Measurements from ENCODE around the gene DPF3. TPM values are rescaled to one million over a fixed set of nuclear protein-coding genes. Genes with fewer than 3 reads are reported as not detected.

Gene DPF3
- polyA plus RNA-seq, 2 of the 4 experiments (the other 2 are of a cell fraction), result 0.05 to 0.09 TPM

GRCh38 chr14:72850360-72850759 lies 43.5 kb downstream of the DPF3 start (continued):
- TF ChIP-seq RAD21 (conservative IDR thresholded peaks at IDR 0.05 in 1 of 2, IDR thresholded peaks at IDR 0.05 in 1 of 2) (no peak), RCOR1 (IDR thresholded peaks at IDR 0.05; ENCODE audit: low read depth, low read length) (no peak), ZFP36 (IDR thresholded peaks at IDR 0.05; ENCODE audit: borderline replicate concordance, partially characterized antibody) (no peak), MAX (IDR thresholded peaks at IDR 0.05) (no peak), EHF (CRISPR knock-in tag; IDR thresholded peaks at IDR 0.05) (no peak)

- DNase-seq (ENCODE audit: low read depth in 1 of 2, low spot score in 1 of 2) (no peak), ATAC-seq (no peak), FAIRE-seq (no peak)
- TF ChIP-seq EHF (CRISPR knock-in tag; IDR thresholded peaks at IDR 0.05) (no peak), EP300 (IDR thresholded peaks at IDR 0.05) (no peak)
- ChIA-PET CTCF (interaction anchor here (3.2 kb wide), 1 partner anchor 9 kb away, joined by 10 read pairs; no protein-coding TSS in a partner anchor), POLR2A (no interaction called here)
- no peak overlapping the region for H3K4me2 ChIP-seq
- no peak overlapping the region for H3K27ac ChIP-seq
- H3K4me1 ChIP-seq, result no peaks in the 10 kb centered on the region
- WGBS (ENCODE audit: missing lambda C conversion rate), result 46% methylated on average over 12 of the region's 12 CpGs
- H3K4me3 ChIP-seq, result no peak overlapping the region
- H3K9me3 ChIP-seq, result no peaks in the 10 kb centered on the region
Measured at GRCh38 chr14:72849222-72849621, 44.7 kb downstream of the DPF3 start.

DNA sequence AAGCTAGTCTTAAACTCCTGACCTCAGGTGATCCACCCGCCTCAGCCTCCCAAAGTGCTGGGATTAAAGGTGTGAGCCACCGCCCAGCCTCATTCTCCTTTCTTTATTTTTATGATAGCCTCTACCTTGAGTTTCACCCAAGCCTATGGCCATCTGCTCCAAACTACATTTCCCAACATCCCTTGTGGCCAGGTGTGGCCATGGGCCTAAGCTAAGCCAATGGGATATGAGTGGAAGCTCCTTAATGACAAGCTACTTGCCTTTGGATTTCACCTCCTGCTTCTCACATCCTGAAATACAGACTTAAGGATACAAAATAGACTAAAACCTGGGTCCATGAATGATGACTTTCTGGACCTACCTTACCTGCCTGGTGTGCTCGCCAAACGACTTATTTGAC lies 46.2 kb downstream of the DPF3 start:
- Histone ChIP-seq H3K27ac (no peak overlapping the region), H3K4me2 (no peak overlapping the region), H3K4me1 (no peaks in the 10 kb centered on the region), H3K4me3 (no peak overlapping the region), H3K9me3 (no peaks in the 10 kb centered on the region)
- DNase-seq (ENCODE audit: low read depth in 1 of 2, low spot score in 1 of 2) (peak in 1 of 2 experiments; percentile 7), FAIRE-seq (no peak), ATAC-seq (no peak)
- CTCF ChIA-PET, result interaction anchor here (0.5 to 3.2 kb wide), 6 partner anchors 8 to 633 kb away, joined by 3 to 10 read pairs (median 4); no protein-coding TSS in a partner anchor
- TF ChIP-seq, protein P1, sequence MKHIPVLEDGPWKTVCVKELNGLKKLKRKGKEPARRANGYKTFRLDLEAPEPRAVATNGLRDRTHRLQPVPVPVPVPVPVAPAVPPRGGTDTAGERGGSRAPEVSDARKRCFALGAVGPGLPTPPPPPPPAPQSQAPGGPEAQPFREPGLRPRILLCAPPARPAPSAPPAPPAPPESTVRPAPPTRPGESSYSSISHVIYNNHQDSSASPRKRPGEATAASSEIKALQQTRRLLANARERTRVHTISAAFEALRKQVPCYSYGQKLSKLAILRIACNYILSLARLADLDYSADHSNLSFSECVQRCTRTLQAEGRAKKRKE (CRISPR knock-in tag; IDR thresholded peaks at IDR 0.05; ENCODE audit: low read depth), result no peak
- no peak for TF ChIP-seq NR3C1 (IDR thresholded peaks at IDR 0.05)
- TF ChIP-seq FOSL2 (IDR thresholded peaks at IDR 0.05), result no peak
- TF ChIP-seq FOSL2 (CRISPR knock-in tag; IDR thresholded peaks at IDR 0.05), result no peak
- TF ChIP-seq POLR2A (IDR thresholded peaks at IDR 0.05; ENCODE audit: low read length), result no peak
- TF ChIP-seq SREBF2 (IDR thresholded peaks at IDR 0.05), result no peak
- TF ChIP-seq, protein P2, sequence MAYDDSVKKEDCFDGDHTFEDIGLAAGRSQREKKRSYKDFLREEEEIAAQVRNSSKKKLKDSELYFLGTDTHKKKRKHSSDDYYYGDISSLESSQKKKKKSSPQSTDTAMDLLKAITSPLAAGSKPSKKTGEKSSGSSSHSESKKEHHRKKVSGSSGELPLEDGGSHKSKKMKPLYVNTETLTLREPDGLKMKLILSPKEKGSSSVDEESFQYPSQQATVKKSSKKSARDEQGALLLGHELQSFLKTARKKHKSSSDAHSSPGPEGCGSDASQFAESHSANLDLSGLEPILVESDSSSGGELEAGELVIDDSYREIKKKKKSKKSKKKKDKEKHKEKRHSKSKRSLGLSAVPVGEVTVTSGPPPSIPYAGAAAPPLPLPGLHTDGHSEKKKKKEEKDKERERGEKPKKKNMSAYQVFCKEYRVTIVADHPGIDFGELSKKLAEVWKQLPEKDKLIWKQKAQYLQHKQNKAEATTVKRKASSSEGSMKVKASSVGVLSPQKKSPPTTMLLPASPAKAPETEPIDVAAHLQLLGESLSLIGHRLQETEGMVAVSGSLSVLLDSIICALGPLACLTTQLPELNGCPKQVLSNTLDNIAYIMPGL (CRISPR knock-in tag; IDR thresholded peaks at IDR 0.05; ENCODE audit: borderline replicate concordance), result no peak
- whole genome bisulfite sequencing (ENCODE audit: missing lambda C conversion rate), result 77% methylated on average over 4 of the region's 4 CpGs
- POLR2A ChIA-PET, result no interaction called here

DNA sequence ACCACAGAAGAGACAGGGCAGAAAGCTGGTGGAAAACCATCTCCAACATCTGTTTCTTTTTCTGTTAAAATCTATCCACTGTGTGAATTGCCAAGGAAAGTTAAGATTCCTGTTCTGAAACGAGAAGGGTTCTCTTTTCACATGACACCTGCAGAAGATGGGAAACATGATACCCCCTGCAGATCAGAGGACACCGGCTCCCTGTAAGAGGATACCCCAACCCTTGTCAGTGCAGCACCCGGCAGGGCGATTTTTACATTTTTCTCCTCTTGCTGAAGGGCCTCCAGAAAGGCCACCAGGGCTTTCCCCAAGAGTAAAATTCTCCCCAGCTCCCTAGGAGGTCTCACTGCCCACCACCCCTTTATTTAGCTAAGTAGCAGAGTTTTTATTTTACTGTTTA lies 48.2 kb downstream of the DPF3 start:
- Histone ChIP-seq H3K4me1 (no peaks in the 10 kb centered on the region), H3K27ac (no peak overlapping the region), H3K9me3 (no peaks in the 10 kb centered on the region), H3K4me3 (no peak overlapping the region), H3K4me2 (no peak overlapping the region)
- ChIA-PET POLR2A (no interaction called here), CTCF (interaction anchor here (0.9 to 1.2 kb wide), 3 partner anchors 10 to 328 kb away, joined by 3 read pairs; no protein-coding TSS in a partner anchor)
- FAIRE-seq (no peak), ATAC-seq (no peak), DNase-seq (ENCODE audit: low read depth in 1 of 2, low spot score in 1 of 2) (no peak)
- TF ChIP-seq, protein P2 (CRISPR knock-in tag; IDR thresholded peaks at IDR 0.05; ENCODE audit: borderline replicate concordance), result no peak
- TF ChIP-seq, protein P3, sequence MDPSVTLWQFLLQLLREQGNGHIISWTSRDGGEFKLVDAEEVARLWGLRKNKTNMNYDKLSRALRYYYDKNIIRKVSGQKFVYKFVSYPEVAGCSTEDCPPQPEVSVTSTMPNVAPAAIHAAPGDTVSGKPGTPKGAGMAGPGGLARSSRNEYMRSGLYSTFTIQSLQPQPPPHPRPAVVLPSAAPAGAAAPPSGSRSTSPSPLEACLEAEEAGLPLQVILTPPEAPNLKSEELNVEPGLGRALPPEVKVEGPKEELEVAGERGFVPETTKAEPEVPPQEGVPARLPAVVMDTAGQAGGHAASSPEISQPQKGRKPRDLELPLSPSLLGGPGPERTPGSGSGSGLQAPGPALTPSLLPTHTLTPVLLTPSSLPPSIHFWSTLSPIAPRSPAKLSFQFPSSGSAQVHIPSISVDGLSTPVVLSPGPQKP (IDR thresholded peaks at IDR 0.05; ENCODE audit: low read depth, low read length), result no peak
- no peak for TF ChIP-seq EP300 (IDR thresholded peaks at IDR 0.05)
- no peak for TF ChIP-seq MYC (IDR thresholded peaks at IDR 0.05; ENCODE audit: borderline replicate concordance, low read length)
- no peak for TF ChIP-seq CHD4 (IDR thresholded peaks at IDR 0.05; ENCODE audit: borderline replicate concordance)
- no peak for TF ChIP-seq SREBF2 (IDR thresholded peaks at IDR 0.05)
- no peak for TF ChIP-seq CHD2 (IDR thresholded peaks at IDR 0.05; ENCODE audit: low read length, partially characterized antibody)
- no peak for TF ChIP-seq POLR2A (IDR thresholded peaks at IDR 0.05; ENCODE audit: low read length)
- no peak for TF ChIP-seq MAZ (IDR thresholded peaks at IDR 0.05; ENCODE audit: borderline replicate concordance, low read depth, low read length)
- TF ChIP-seq POLR2AphosphoS2 (conservative IDR thresholded peaks at IDR 0.05; ENCODE audit: low read length), result no peak
- TF ChIP-seq ZSCAN20 (CRISPR knock-in tag; IDR thresholded peaks at IDR 0.05), result no peak
- TF ChIP-seq ZFP36 (IDR thresholded peaks at IDR 0.05; ENCODE audit: borderline replicate concordance, partially characterized antibody), result no peak
- no peak for TF ChIP-seq RCOR1 (IDR thresholded peaks at IDR 0.05; ENCODE audit: low read depth, low read length)
- no peak for TF ChIP-seq NPAS2 (CRISPR knock-in tag; IDR thresholded peaks at IDR 0.05; ENCODE audit: borderline replicate concordance)
- TF ChIP-seq HOXA7 (CRISPR knock-in tag; IDR thresholded peaks at IDR 0.05), result no peak
- no peak for TF ChIP-seq EHF (CRISPR knock-in tag; IDR thresholded peaks at IDR 0.05)
- TF ChIP-seq ESRRA (IDR thresholded peaks at IDR 0.05; ENCODE audit: borderline replicate concordance, low read length), result no peak
- 39% methylated on average over 4 of the region's 4 CpGs for WGBS (ENCODE audit: missing lambda C conversion rate)

Measured in A549 (cell line).